Body of pancreas (tissue), 4 donors: ENCODE results near the gene CDC16. TPM values are rescaled to one million over a fixed set of nuclear protein-coding genes. Genes with fewer than 3 reads are reported as not detected.
A peak's percentile ranks its signal among the peaks of the same experiment; 100 is the strongest.

ENCODE experiments used
- ATAC-seq: fragments of 150-250 bp; one replicate; pipeline ENCODE4 v1.9.1; 2016
- DNase-seq, 4 donors: peaks; one replicate each; pipeline ENCODE4 v3.0.0-alpha.2; 2019
- H3K27ac ChIP-seq, 4 donors: fragments of 200-600 bp; sonication (generic); 1 replicate in 3 of 4; 2 replicates in 1 of 4; pipeline versions ENCODE4 v1.5.1 to v1.6.1; 2016 to 2019; ENCODE audit warnings: mild to moderate bottlenecking in 1 of 4, mixed read lengths in 1 of 4, moderate library complexity in 1 of 4
- H3K27me3 ChIP-seq, 2 donors: fragments of 200-600 bp; sonication (generic); one replicate each; pipeline ENCODE4 v1.6.0; 2016; ENCODE audit warnings: mild to moderate bottlenecking in 1 of 2
- H3K36me3 ChIP-seq, 2 donors: fragments of 200-600 bp; sonication (generic); replicated peaks in 1 of 2; 2 replicates each; pipeline ENCODE4 v1.5.1; 2016; ENCODE audit warnings: low read depth in 2 of 2; ENCODE audit not compliant: insufficient read depth in 1 of 2
- H3K4me1 ChIP-seq: fragments of 200-600 bp; sonication (generic); one replicate; pipeline ENCODE4 v1.6.0; 2016
- H3K4me3 ChIP-seq, 2 donors: fragments of 200-600 bp; sonication (generic); 1 replicate in 1 of 2; 2 replicates in 1 of 2; pipeline ENCODE4 v1.5.1; 2016 to 2019
- H3K9me3 ChIP-seq, 3 donors: fragments of 200-600 bp; sonication (generic); 1 replicate in 2 of 3; 2 replicates in 1 of 3; pipeline ENCODE4 v1.5.1; 2016
- CTCF ChIP-seq, 7 experiments: fragments of 450-650 bp in 4 of 7; fragments of 200-600 bp in 3 of 7; sonication (generic) in 3 of 7; IDR thresholded peaks; one replicate each; pipeline ENCODE4 v1.5.1; 2016 to 2019; ENCODE audit warnings: antibody characterized with exemption in 7 of 7
- POLR2A ChIP-seq, 3 donors: fragments of 450-650 bp; IDR thresholded peaks; one replicate each; pipeline ENCODE4 v1.6.1; 2016; ENCODE audit warnings: antibody characterized with exemption in 3 of 3, mild to moderate bottlenecking in 2 of 3
- WGBS, 2 donors: methylation state at CpG; one replicate each; pipeline ENCODE4 v1.1.5; 2017; 5-methylcytosine and 5-hydroxymethylcytosine counted together
- intact Hi-C: fragments of 100-400 bp; cut with DNase I; formaldehyde crosslinking; loops from one replicate; pipeline ENCODE4 v1.15.1; 2023
- total RNA-seq, 2 donors: library from RNA; depleted of rRNA; stranded (reverse); fragments of >200 nt; gene quantifications; one replicate each; pipeline ENCODE4 v1.1.0, GENCODE V29; 2016

CDC16 gene
- total RNA-seq, 2 donors from 2014 or later: 46.7 to 63.9 TPM

GRCh38 chr13:114279146-114279545 is 44.4 kb downstream of the CDC16 start:
- Histone ChIP-seq H3K9me3 (no peaks in the 10 kb centered on the region), H3K27ac (no peak overlapping the region), H3K4me1 (peaks cover 26% of the 10 kb centered on the region), H3K4me3 (no peak overlapping the region), H3K36me3 (no peaks in the 10 kb centered on the region), H3K27me3 (no peaks in the 10 kb centered on the region)
- WGBS, 2 donors: 84 to 87% methylated on average over 4 of the region's 4 CpGs
- ATAC-seq (no peak), DNase-seq (no peak)
- TF ChIP-seq POLR2A (IDR thresholded peaks at IDR 0.05) (no peak), CTCF (IDR thresholded peaks at IDR 0.05) (no peak)
- intact Hi-C loops: no loop called here

GRCh38 chr13:114279758-114280355 is 45.2 kb downstream of the CDC16 start:
- H3K27ac ChIP-seq: peak overlapping the region in 2 of 4 donors; percentile 97 to 98
- H3K4me1 ChIP-seq: peaks cover 33% of the 10 kb centered on the region
- ATAC-seq (no peak), DNase-seq (no peak)
- no peaks in the 10 kb centered on the region for H3K27me3 ChIP-seq
- H3K4me3 ChIP-seq: no peak overlapping the region
- TF ChIP-seq CTCF (IDR thresholded peaks at IDR 0.05) (no peak), POLR2A (IDR thresholded peaks at IDR 0.05) (no peak)
- H3K36me3 ChIP-seq: no peaks in the 10 kb centered on the region
- intact Hi-C loops: no loop called here
- no peaks in the 10 kb centered on the region for H3K9me3 ChIP-seq
- 82 to 91% methylated on average over 2 of the region's 2 CpGs for WGBS, 2 donors

GRCh38 chr13:114281351-114282040 is 46.8 kb downstream of the CDC16 start, which contains the start of gene UPF3A:
Gene UPF3A, plus strand, starts transcription at chr13:114281601. Its CDS starts 39 bp downstream, at chr13:114281640.
- Histone ChIP-seq H3K27ac (peak within 1 kb of the TSS; percentile 97 to 98 (median 98)), H3K27me3 (no peaks in the 10 kb centered on the region), H3K9me3 (no peaks in the 10 kb centered on the region), H3K4me3 (peak within 1 kb of the TSS; percentile 72 to 93), H3K4me1 (peaks cover 34% of the 10 kb centered on the region), H3K36me3 (peaks cover under 1 to 3% of the 10 kb centered on the region in 2 donors)
- intact Hi-C loops: no loop called here
- ATAC-seq: peak; percentile 93
- DNase-seq: peak; percentile 89 to 93 (median 92)
- TF ChIP-seq POLR2A (IDR thresholded peaks at IDR 0.05): peak; percentile 70 to 80 (median 76)
- no peak for TF ChIP-seq CTCF (IDR thresholded peaks at IDR 0.05)
- 0% methylated on average over 42 of the region's 89 CpGs; no CpG with 5 or more reads in 1 of the 2 donors for WGBS, 2 donors

GRCh38 chr13:114282041-114282670 is 47.5 kb downstream of the CDC16 start:
- Histone ChIP-seq H3K4me3 (peak overlapping the region; percentile 72 to 93), H3K27me3 (no peaks in the 10 kb centered on the region), H3K4me1 (peaks cover 34% of the 10 kb centered on the region), H3K27ac (peak overlapping the region; percentile 97 to 98 (median 98)), H3K9me3 (no peaks in the 10 kb centered on the region), H3K36me3 (peaks cover 7 to 9% of the 10 kb centered on the region in 2 donors)
- intact Hi-C loops: no loop called here
- WGBS, 2 donors: 0% methylated on average over 27 to 50 of the region's 50 CpGs
- ATAC-seq (peak; percentile 65), DNase-seq (peak; percentile 32 to 45 (median 39))
- TF ChIP-seq CTCF (IDR thresholded peaks at IDR 0.05): peak in 1 of 7 experiments; percentile 5
- peak; percentile 43 to 70 (median 49) for TF ChIP-seq POLR2A (IDR thresholded peaks at IDR 0.05)
